Neuronal stem cell (in vitro differentiated cells): ENCODE data around the gene ST7.

ENCODE experiments used
- DNase-seq: peaks from one replicate; pipeline ENCODE4 v3.0.0-alpha.2; 2013; ENCODE audit warnings: low spot score
- H2AFZ ChIP-seq: one replicate; pipeline ENCODE4 v1.6.1; 2013; ENCODE audit warnings: mild to moderate bottlenecking, low read length, inconsistent platforms
- H2AK5ac ChIP-seq: 2 replicates; pipeline ENCODE4 v1.6.1; 2013; ENCODE audit warnings: low read depth, mild to moderate bottlenecking, inconsistent platforms, low read length, moderate library complexity, mixed read lengths
- H2BK120ac ChIP-seq: 2 replicates; pipeline ENCODE4 v1.6.1; 2013; ENCODE audit warnings: low read depth, mild to moderate bottlenecking, inconsistent platforms, low read length, moderate library complexity, mixed read lengths
- H2BK12ac ChIP-seq: one replicate; pipeline ENCODE4 v1.6.1; 2013; ENCODE audit warnings: low read length, inconsistent platforms
- H2BK15ac ChIP-seq: 2 replicates; pipeline ENCODE4 v1.6.1; 2013; ENCODE audit warnings: mild to moderate bottlenecking, low read length, inconsistent platforms, mixed read lengths
- H2BK5ac ChIP-seq: one replicate; pipeline ENCODE4 v1.6.1; 2013; ENCODE audit warnings: inconsistent platforms, mild to moderate bottlenecking, low read length, moderate library complexity
- H3K14ac ChIP-seq: one replicate; pipeline ENCODE4 v1.6.1; 2013; ENCODE audit warnings: low read length, inconsistent platforms
- H3K18ac ChIP-seq: 2 replicates; pipeline ENCODE4 v1.6.1; 2013; ENCODE audit warnings: low read length, inconsistent platforms
- H3K23ac ChIP-seq: 2 replicates; pipeline ENCODE4 v1.6.1; 2013; ENCODE audit warnings: low read depth, mild to moderate bottlenecking, mixed read lengths, low read length, inconsistent platforms; ENCODE audit not compliant: poor library complexity
- H3K27ac ChIP-seq: replicated peaks from 3 replicates; pipeline ENCODE4 v1.5.1; 2013; ENCODE audit warnings: low read length, inconsistent platforms
- H3K27me3 ChIP-seq, 3 experiments: 2 replicates each; pipeline ENCODE4 v1.6.1; 2013; ENCODE audit warnings: low read length in 3 of 3, mild to moderate bottlenecking in 2 of 3, inconsistent platforms in 1 of 3, low read depth in 1 of 3, mixed read lengths in 1 of 3, moderate library complexity in 1 of 3; ENCODE audit not compliant: control insufficient read depth in 3 of 3, insufficient read depth in 3 of 3
- H3K36me3 ChIP-seq, 2 donors: replicated peaks in 1 of 2; 2 replicates each; pipeline ENCODE4 v1.6.1; 2013; ENCODE audit warnings: low read length in 2 of 2; ENCODE audit not compliant: control insufficient read depth in 2 of 2, insufficient read depth in 2 of 2
- H3K4ac ChIP-seq: 2 replicates; pipeline ENCODE4 v1.6.1; 2013; ENCODE audit warnings: inconsistent platforms, mild to moderate bottlenecking, low read length, moderate library complexity
- H3K4me1 ChIP-seq, 2 donors: 1 replicate in 1 of 2; 2 replicates in 1 of 2; pipeline ENCODE4 v1.6.1; 2013; ENCODE audit warnings: low read length in 2 of 2, low read depth in 1 of 2; ENCODE audit not compliant: control insufficient read depth in 2 of 2, insufficient read depth in 1 of 2
- H3K4me2 ChIP-seq: one replicate; pipeline ENCODE4 v1.6.1; 2013; ENCODE audit warnings: mild to moderate bottlenecking, low read length, inconsistent platforms; ENCODE audit not compliant: insufficient read depth, poor library complexity, severe bottlenecking
- H3K4me3 ChIP-seq, 2 donors: 2 replicates each; pipeline ENCODE4 v1.5.1; 2013; ENCODE audit warnings: low read length in 2 of 2, mild to moderate bottlenecking in 2 of 2, inconsistent platforms in 1 of 2, moderate library complexity in 1 of 2
- H3K79me1 ChIP-seq: one replicate; pipeline ENCODE4 v1.6.1; 2013; ENCODE audit warnings: low read depth, mild to moderate bottlenecking, inconsistent platforms, low read length, moderate library complexity
- H3K9ac ChIP-seq: one replicate; pipeline ENCODE4 v1.6.1; 2013; ENCODE audit warnings: mild to moderate bottlenecking, low read depth, low read length, inconsistent platforms; ENCODE audit not compliant: poor library complexity
- H3K9me3 ChIP-seq, 2 donors: replicated peaks in 1 of 2; 2 replicates each; pipeline versions ENCODE3 to v1.6.1; 2013; ENCODE audit warnings: low read length in 2 of 2, mild to moderate bottlenecking in 2 of 2, inconsistent platforms in 1 of 2, low read depth in 1 of 2, mixed read lengths in 1 of 2, moderate library complexity in 1 of 2; ENCODE audit not compliant: control insufficient read depth in 2 of 2, insufficient read depth in 1 of 2
- H4K8ac ChIP-seq: one replicate; pipeline ENCODE4 v1.6.1; 2013; ENCODE audit warnings: low read depth, mild to moderate bottlenecking, inconsistent platforms, low read length, moderate library complexity
- H4K91ac ChIP-seq: one replicate; pipeline ENCODE4 v1.6.1; 2013; ENCODE audit warnings: low read length, low read depth, mild to moderate bottlenecking, inconsistent platforms; ENCODE audit not compliant: poor library complexity
- WGBS, 2 donors: extraction: QIAGEN DNeasy Blood & Tissue Kit; methylation state at CpG; one replicate each; pipeline ENCODE4 v1.1.7; 2013; ENCODE audit warnings: missing lambda C conversion rate in 2 of 2, mixed read lengths in 1 of 2; ENCODE audit not compliant: insufficient read length in 2 of 2, insufficient replicate concordance in 1 of 2; ENCODE audit errors: extremely low coverage in 2 of 2; 5-methylcytosine and 5-hydroxymethylcytosine counted together

The ST7 gene

DNA sequence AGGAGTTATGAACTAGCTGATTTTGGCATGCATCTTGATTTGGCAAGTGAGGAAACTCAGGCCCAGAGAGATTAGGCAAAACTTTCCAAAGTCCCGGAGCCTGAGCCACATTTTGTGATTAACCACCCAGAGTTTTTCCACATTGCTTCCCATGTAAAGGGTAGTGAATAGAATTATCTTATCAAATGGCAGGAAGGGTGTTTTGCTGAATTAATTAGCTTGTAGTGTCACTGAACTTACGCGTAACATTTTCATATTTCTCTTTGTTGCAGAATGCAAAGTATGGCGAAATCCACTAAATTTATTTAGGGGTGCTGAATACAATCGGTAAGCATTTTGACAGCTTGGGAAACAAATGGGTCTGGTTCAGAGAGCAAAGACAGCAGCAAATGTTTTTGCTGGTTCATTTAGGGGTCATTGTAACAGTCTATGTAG is 176.2 kb downstream of the ST7 start:
- H3K9me3 ChIP-seq = no peaks in the 10 kb centered on the region
- H3K23ac ChIP-seq = no peak overlapping the region
- H3K27ac ChIP-seq = no peak overlapping the region
- no peak overlapping the region for H2BK120ac ChIP-seq
- no peak overlapping the region for H3K18ac ChIP-seq
- no CpG with 5 or more reads among the region's 5 CpGs for WGBS, 2 donors
- H2BK5ac ChIP-seq = no peak overlapping the region
- no peaks in the 10 kb centered on the region for H3K79me1 ChIP-seq
- H3K4ac ChIP-seq = no peak overlapping the region
- DNase-seq = no peak
- H2AK5ac ChIP-seq = no peak overlapping the region
- H3K14ac ChIP-seq = no peak overlapping the region
- no peak overlapping the region for H2BK15ac ChIP-seq
- H3K9ac ChIP-seq = no peak overlapping the region
- H3K4me1 ChIP-seq = peaks cover 0 to 6% of the 10 kb centered on the region in 2 donors
- H2BK12ac ChIP-seq = no peak overlapping the region
- no peaks in the 10 kb centered on the region for H3K27me3 ChIP-seq
- no peak overlapping the region for H4K8ac ChIP-seq
- no peak overlapping the region for H4K91ac ChIP-seq
- H3K4me3 ChIP-seq = no peak overlapping the region
- no peak overlapping the region for H2AFZ ChIP-seq
- H3K4me2 ChIP-seq = no peak overlapping the region
- peaks cover 0 to 37% of the 10 kb centered on the region in 2 donors for H3K36me3 ChIP-seq

DNA sequence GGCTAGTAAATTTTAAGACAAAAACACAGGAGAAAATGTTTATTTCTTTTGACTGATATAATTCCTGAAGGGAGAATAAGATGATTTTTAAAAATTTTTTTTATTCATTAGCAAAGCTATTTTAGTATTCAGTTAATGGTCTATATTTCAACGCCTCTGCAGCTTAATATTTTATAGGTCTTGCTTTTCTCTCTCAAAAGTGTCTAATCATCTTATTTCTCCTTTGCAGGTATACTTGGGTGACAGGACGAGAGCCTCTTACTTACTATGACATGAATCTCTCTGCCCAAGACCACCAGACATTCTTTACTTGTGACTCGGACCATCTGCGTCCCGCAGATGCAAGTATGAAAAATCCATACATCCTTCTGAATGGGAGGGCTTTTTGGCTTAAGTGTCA is 177.0 kb downstream of the ST7 start:
- no CpG with 5 or more reads among the region's 5 CpGs for WGBS, 2 donors
- no peak overlapping the region for H3K4me3 ChIP-seq
- H2BK12ac ChIP-seq = no peak overlapping the region
- no peak overlapping the region for H3K14ac ChIP-seq
- H3K36me3 ChIP-seq = peaks cover 0 to 44% of the 10 kb centered on the region in 2 donors
- H3K4me2 ChIP-seq = no peak overlapping the region
- H4K91ac ChIP-seq = no peak overlapping the region
- H3K27ac ChIP-seq = no peak overlapping the region
- H2BK120ac ChIP-seq = no peak overlapping the region
- no peaks in the 10 kb centered on the region for H3K27me3 ChIP-seq
- H3K9ac ChIP-seq = no peak overlapping the region
- no peak overlapping the region for H2AK5ac ChIP-seq
- no peak for DNase-seq
- peaks cover 0 to 2% of the 10 kb centered on the region in 2 donors for H3K4me1 ChIP-seq
- no peak overlapping the region for H2BK15ac ChIP-seq
- H3K4ac ChIP-seq = no peak overlapping the region
- no peak overlapping the region for H3K18ac ChIP-seq
- no peak overlapping the region for H4K8ac ChIP-seq
- H3K9me3 ChIP-seq = no peaks in the 10 kb centered on the region
- no peak overlapping the region for H2BK5ac ChIP-seq
- H3K79me1 ChIP-seq = no peaks in the 10 kb centered on the region
- no peak overlapping the region for H3K23ac ChIP-seq
- H2AFZ ChIP-seq = no peak overlapping the region

DNA sequence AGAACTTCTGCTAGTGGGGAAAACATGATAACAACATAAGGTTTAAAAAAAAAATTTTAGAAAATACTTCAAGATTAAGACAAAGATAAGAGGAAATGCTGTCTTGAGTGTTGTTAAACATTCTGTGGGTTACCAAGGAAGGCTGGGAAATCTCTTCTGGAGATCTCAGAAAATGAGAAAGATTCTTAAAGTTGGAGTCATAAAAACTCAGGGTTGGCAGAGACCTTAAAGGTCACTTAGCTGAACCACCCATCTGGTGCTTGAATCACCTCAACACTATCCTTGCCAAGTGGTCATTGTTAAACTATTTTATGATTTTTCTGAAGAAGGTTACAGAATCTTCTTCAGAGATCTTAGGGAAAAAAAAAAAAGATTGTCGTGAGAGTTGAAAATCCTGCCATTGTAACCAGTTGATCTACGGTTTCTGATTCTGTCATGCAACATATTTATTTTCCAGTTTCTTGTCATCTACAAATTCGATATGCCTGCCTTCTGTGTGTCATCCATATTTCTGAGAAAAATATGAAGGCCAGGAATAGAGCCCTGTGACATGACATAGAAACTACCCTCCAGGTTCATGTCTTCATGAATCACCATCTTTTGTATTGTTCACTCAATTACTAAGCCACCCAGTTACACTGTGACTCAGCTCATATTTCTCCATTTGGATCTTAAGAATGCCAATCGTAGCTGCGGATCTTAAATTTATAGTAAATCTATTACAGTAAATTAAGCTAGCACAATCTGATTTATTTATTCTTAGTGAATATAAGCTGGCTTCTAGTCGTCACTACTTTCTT is 179.2 kb downstream of the ST7 start:
- H2BK12ac ChIP-seq = no peak overlapping the region
- peaks cover 0 to 65% of the 10 kb centered on the region in 2 donors for H3K36me3 ChIP-seq
- no peaks in the 10 kb centered on the region for H3K27me3 ChIP-seq
- H3K27ac ChIP-seq = no peak overlapping the region
- H3K9ac ChIP-seq = no peak overlapping the region
- no peak overlapping the region for H3K4ac ChIP-seq
- no peaks in the 10 kb centered on the region for H3K4me1 ChIP-seq
- no peak overlapping the region for H2BK5ac ChIP-seq
- no peak overlapping the region for H3K18ac ChIP-seq
- H3K4me2 ChIP-seq = no peak overlapping the region
- H3K79me1 ChIP-seq = no peaks in the 10 kb centered on the region
- H2AK5ac ChIP-seq = no peak overlapping the region
- WGBS, 2 donors = no CpG with 5 or more reads among the region's 6 CpGs
- no peak overlapping the region for H2BK120ac ChIP-seq
- no peak overlapping the region for H2AFZ ChIP-seq
- H3K23ac ChIP-seq = no peak overlapping the region
- no peak overlapping the region for H3K14ac ChIP-seq
- H3K4me3 ChIP-seq = no peak overlapping the region
- no peak overlapping the region for H4K8ac ChIP-seq
- H3K9me3 ChIP-seq = no peaks in the 10 kb centered on the region
- H4K91ac ChIP-seq = no peak overlapping the region
- DNase-seq = no peak
- no peak overlapping the region for H2BK15ac ChIP-seq

DNA sequence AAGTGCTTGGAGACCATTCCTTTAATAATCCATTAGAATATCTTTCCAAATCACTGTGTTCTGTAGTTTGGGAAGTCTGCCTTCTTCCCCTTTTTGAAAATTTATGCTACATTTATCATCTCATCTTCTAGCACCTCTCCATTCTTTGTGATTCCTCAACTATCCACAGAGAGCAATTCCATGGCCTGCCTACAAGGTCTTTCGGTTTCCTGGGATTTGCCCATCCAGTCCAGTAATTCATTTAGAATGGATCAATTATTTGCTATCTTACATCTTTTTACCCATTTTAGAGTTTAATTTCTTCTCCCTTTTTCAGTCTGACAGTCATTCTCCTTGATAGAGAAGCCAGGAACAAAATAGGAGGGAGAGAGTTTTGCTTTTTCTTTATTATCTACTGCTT is 179.8 kb downstream of the ST7 start:
- no peak overlapping the region for H3K23ac ChIP-seq
- H3K36me3 ChIP-seq = peaks cover 0 to 71% of the 10 kb centered on the region in 2 donors
- no peak overlapping the region for H3K27ac ChIP-seq
- no peak overlapping the region for H2BK15ac ChIP-seq
- DNase-seq = no peak
- H2AK5ac ChIP-seq = no peak overlapping the region
- H3K4me1 ChIP-seq = no peaks in the 10 kb centered on the region
- H2AFZ ChIP-seq = no peak overlapping the region
- H4K8ac ChIP-seq = no peak overlapping the region
- no peak overlapping the region for H3K4ac ChIP-seq
- H2BK120ac ChIP-seq = no peak overlapping the region
- no CpG with 5 or more reads among the region's 1 CpG for WGBS, 2 donors
- no peak overlapping the region for H3K4me3 ChIP-seq
- no peaks in the 10 kb centered on the region for H3K79me1 ChIP-seq
- no peak overlapping the region for H3K18ac ChIP-seq
- no peak overlapping the region for H4K91ac ChIP-seq
- no peaks in the 10 kb centered on the region for H3K27me3 ChIP-seq
- H2BK12ac ChIP-seq = no peak overlapping the region
- no peak overlapping the region for H3K14ac ChIP-seq
- no peak overlapping the region for H3K4me2 ChIP-seq
- no peak overlapping the region for H3K9ac ChIP-seq
- H2BK5ac ChIP-seq = no peak overlapping the region
- H3K9me3 ChIP-seq = no peaks in the 10 kb centered on the region
